GM12865 (cell line): ENCODE measurements around the gene SLAMF9.

Experiments used
- DNase-seq: peaks from one replicate; pipeline ENCODE4 v3.0.0; 2010; ENCODE audit warnings: low read depth
- H3K4me3 ChIP-seq: 2 replicates; pipeline ENCODE4 v1.5.1; 2011; ENCODE audit warnings: mild to moderate bottlenecking, low read depth, low read length, control low read depth
- CTCF ChIP-seq: IDR thresholded peaks from 2 replicates; pipeline ENCODE4 v1.5.1; 2011; ENCODE audit warnings: low read length, control low read depth, low read depth, inconsistent platforms; ENCODE audit not compliant: insufficient read depth; ENCODE audit errors: missing control alignments

Gene SLAMF9

GRCh38 chr1:159953536-159954515 lies at the start of gene SLAMF9:
SLAMF9 (minus strand) TSS chr1:159954237; CDS start chr1:159954137, 100 bp downstream.
- H3K4me3 ChIP-seq: no peak within 1 kb of the TSS
- DNase-seq: no peak
- TF ChIP-seq CTCF: no peak

GRCh38 chr1:160001440-160001839 lies 47.4 kb upstream of the SLAMF9 start:
- H3K4me3 ChIP-seq: no peak overlapping the region
- TF ChIP-seq CTCF: no peak
- no peak for DNase-seq

GRCh38 chr1:159999204-159999603 lies 45.2 kb upstream of the SLAMF9 start:
- no peak for DNase-seq
- TF ChIP-seq CTCF: no peak
- H3K4me3 ChIP-seq: no peak overlapping the region

GRCh38 chr1:159996653-159997052 lies 42.6 kb upstream of the SLAMF9 start:
- no peak for DNase-seq
- no peak for TF ChIP-seq CTCF
- no peak overlapping the region for H3K4me3 ChIP-seq

- TF ChIP-seq CTCF: no peak
- DNase-seq: no peak
- no peak overlapping the region for H3K4me3 ChIP-seq
Measured at GRCh38 chr1:159994896-159995295, 40.9 kb upstream of the SLAMF9 start.

- TF ChIP-seq CTCF: no peak
- H3K4me3 ChIP-seq: no peak overlapping the region
- no peak for DNase-seq
Measured at GRCh38 chr1:159993911-159994310, 39.9 kb upstream of the SLAMF9 start.
